B cell (primary cell): ENCODE results near the gene STPG1. TPM values are rescaled to one million over a fixed set of nuclear protein-coding genes. Genes with fewer than 3 reads are reported as not detected.

Experiments
- ATAC-seq: fragments of 200-7000 bp; cut with Tn5 transposase; one replicate; pipeline ENCODE4 v1.10.0; 2021; ENCODE audit warnings: low read depth, mild to moderate bottlenecking, moderate number of reproducible peaks, moderate library complexity
- CTCF ChIA-PET: fragments of 350-600 bp; sonication (Branson Sonifier 250); formaldehyde crosslinking; loops from one replicate; lab custom pipeline; 2021; ENCODE audit warnings: antibody characterized with exemption, inconsistent platforms; lab: Charles Lee
- POLR2A ChIA-PET: fragments of 350-600 bp; sonication (Branson Sonifier 250); formaldehyde crosslinking; loops from one replicate; lab custom pipeline; 2021; ENCODE audit warnings: antibody characterized with exemption; lab: Charles Lee
- DNase-seq: peaks from one replicate; pipeline ENCODE4 v3.0.0; 2013
- H2AFZ ChIP-seq: 2 replicates; pipeline ENCODE4 v1.6.1; 2012; ENCODE audit warnings: mild to moderate bottlenecking, low read depth, low read length; ENCODE audit not compliant: insufficient read depth, poor library complexity, severe bottlenecking
- H3K27ac ChIP-seq, 2 donors: 1 replicate in 1 of 2; 2 replicates in 1 of 2; pipeline ENCODE4 v1.5.1; 2012 to 2013; ENCODE audit warnings: low read length in 2 of 2, mild to moderate bottlenecking in 2 of 2, moderate library complexity in 1 of 2
- H3K27me3 ChIP-seq, 4 experiments: fragments of 200-600 bp in 1 of 4; sonication (generic) in 1 of 4; replicated peaks in 1 of 4; 1 replicate in 2 of 4; 2 replicates in 2 of 4; pipeline versions ENCODE4 v1.6.1 to v1.7.0; 2013 to 2016; ENCODE audit warnings: low read length in 3 of 4, mild to moderate bottlenecking in 2 of 4, mixed read lengths in 1 of 4, moderate library complexity in 1 of 4; ENCODE audit not compliant: insufficient read depth in 4 of 4, control insufficient read depth in 3 of 4; ENCODE audit errors: control extremely low read depth in 1 of 4
- H3K36me3 ChIP-seq, 2 experiments: replicated peaks in 1 of 2; 1 replicate in 1 of 2; 2 replicates in 1 of 2; pipeline versions ENCODE4 v1.6.1 to v1.7.1; 2013; ENCODE audit warnings: low read length in 1 of 2; ENCODE audit not compliant: insufficient read depth in 2 of 2, control insufficient read depth in 1 of 2; ENCODE audit errors: control extremely low read depth in 1 of 2, extremely low read depth in 1 of 2
- H3K4me1 ChIP-seq, 2 donors: fragments of 200-600 bp in 1 of 2; sonication (generic) in 1 of 2; 1 replicate in 1 of 2; 2 replicates in 1 of 2; pipeline versions ENCODE4 v1.5.1 to v1.6.1; 2013 to 2017; ENCODE audit warnings: low read length in 2 of 2; ENCODE audit not compliant: control insufficient read depth in 2 of 2, insufficient read depth in 2 of 2
- H3K4me2 ChIP-seq: replicated peaks from 2 replicates; pipeline ENCODE3; 2012; ENCODE audit warnings: mild to moderate bottlenecking, low read depth, low read length; ENCODE audit not compliant: poor library complexity, severe bottlenecking
- H3K4me3 ChIP-seq, 5 experiments: fragments of 200-600 bp in 1 of 5; sonication (generic) in 1 of 5; 1 replicate in 3 of 5; 2 replicates in 2 of 5; pipeline versions ENCODE4 v1.5.1 to v1.7.0; 2011 to 2016; ENCODE audit warnings: low read length in 4 of 5, mild to moderate bottlenecking in 4 of 5, low read depth in 2 of 5, control low read depth in 1 of 5, moderate library complexity in 1 of 5; ENCODE audit not compliant: insufficient read depth in 1 of 5; ENCODE audit errors: control extremely low read depth in 1 of 5, extremely low read depth in 1 of 5
- H3K79me2 ChIP-seq: fragments of 200-600 bp; sonication (generic); one replicate; pipeline ENCODE4 v1.6.0; 2016; ENCODE audit warnings: low read length; ENCODE audit not compliant: control insufficient read depth, insufficient read depth
- H3K9ac ChIP-seq: fragments of 200-600 bp; sonication (generic); 2 replicates; pipeline ENCODE4 v1.6.1; 2017; ENCODE audit warnings: mild to moderate bottlenecking, low read length, moderate library complexity
- H3K9me3 ChIP-seq, 3 donors: one replicate each; pipeline versions ENCODE4 v1.6.1 to v1.7.1; 2013; ENCODE audit warnings: low read length in 2 of 3; ENCODE audit not compliant: control insufficient read depth in 2 of 3, insufficient read depth in 1 of 3; ENCODE audit errors: control extremely low read depth in 1 of 3
- H4K20me1 ChIP-seq: 2 replicates; pipeline ENCODE4 v1.6.0; 2012; ENCODE audit warnings: mild to moderate bottlenecking, low read length; ENCODE audit not compliant: insufficient read depth, control insufficient read depth, poor library complexity, severe bottlenecking
- H3K27ac Mint-ChIP-seq: one replicate; pipeline ENCODE4 v1.8.0; 2021; ENCODE audit warnings: mixed read lengths
- H3K27me3 Mint-ChIP-seq: one replicate; pipeline ENCODE4 v1.8.0; 2021; ENCODE audit warnings: mixed read lengths
- H3K4me1 Mint-ChIP-seq: one replicate; pipeline ENCODE4 v1.8.0; 2021; ENCODE audit warnings: mixed read lengths
- H3K4me3 Mint-ChIP-seq: one replicate; pipeline ENCODE4 v1.8.0; 2021; ENCODE audit warnings: mixed read lengths
- H3K9me3 Mint-ChIP-seq: one replicate; pipeline ENCODE4 v1.8.0; 2022; ENCODE audit warnings: mixed read lengths; ENCODE audit not compliant: insufficient read depth
- CTCF ChIP-seq: fragments of 200-600 bp; IDR thresholded peaks from one replicate; pipeline ENCODE4 v1.8.0; 2022; ENCODE audit warnings: antibody characterized with exemption, mild to moderate bottlenecking
- EZH2 ChIP-seq: IDR thresholded peaks from 2 replicates; pipeline ENCODE4 v1.6.1; 2012; ENCODE audit warnings: borderline replicate concordance, low read depth, mild to moderate bottlenecking, moderate library complexity, low read length; ENCODE audit not compliant: insufficient read depth, poor library complexity, severe bottlenecking
- WGBS: methylation state at CpG from one replicate; pipeline ENCODE4 v1.1.5; 2013; ENCODE audit warnings: missing lambda C conversion rate; ENCODE audit not compliant: insufficient coverage; 5-methylcytosine and 5-hydroxymethylcytosine counted together
- intact Hi-C: fragments of 100-400 bp; cut with micrococcal nuclease; formaldehyde crosslinking; loops from one replicate; pipeline ENCODE4 v1.10.0; 2022
- polyA plus RNA-seq: library from polyadenylated mRNA; depleted of rRNA; stranded (reverse); fragments of >200 nt; gene quantifications from 2 replicates; pipeline ENCODE4 v1.2.3, GENCODE V29; 2012
- total RNA-seq, 2 donors: library from RNA; stranded (reverse); fragments of 120-200 nt in 1 of 2; gene quantifications; 1 replicate in 1 of 2; 2 replicates in 1 of 2; pipeline versions ENCODE4 v1.2.3 to v1.2.4, GENCODE V29; 2013 to 2022

Gene STPG1
- total and polyA plus RNA-seq, 2 donors (not counting 1 experiment from before 2014, with no cell fraction given) = 4.6 to 6.1 TPM

GRCh38 chr1:24409535-24409934, 4.0 kb downstream of the STPG1 start:
- POLR2A ChIA-PET = no interaction called here
- no peaks in the 10 kb centered on the region for H3K9me3 Mint-ChIP-seq
- H3K4me3 Mint-ChIP-seq = no peak overlapping the region
- intact Hi-C loops = no loop called here
- CTCF ChIA-PET = interaction anchor here (0.8 to 2.5 kb wide), 7 partner anchors 14 to 259 kb away, joined by 3 to 15 read pairs (median 4); no protein-coding TSS in a partner anchor
- Histone ChIP-seq H3K4me3 (no peak overlapping the region), H3K27me3 (no peaks in the 10 kb centered on the region), H3K4me2 (no peak overlapping the region), H2AFZ (no peak overlapping the region), H3K79me2 (peaks cover 14% of the 10 kb centered on the region), H3K9me3 (peaks cover 0 to 1% (median 0%) of the 10 kb centered on the region in 3 donors), H3K36me3 (no peaks in the 10 kb centered on the region), H3K27ac (no peak overlapping the region), H3K4me1 (peaks cover 6 to 12% of the 10 kb centered on the region in 2 donors), H4K20me1 (no peaks in the 10 kb centered on the region), H3K9ac (no peak overlapping the region)
- no peak overlapping the region for H3K27ac Mint-ChIP-seq
- 80% methylated on average over 2 of the region's 3 CpGs for WGBS
- DNase-seq (no peak), ATAC-seq (no peak)
- TF ChIP-seq CTCF (no peak), EZH2 (no peak)
- no peaks in the 10 kb centered on the region for H3K27me3 Mint-ChIP-seq
- peaks cover 12% of the 10 kb centered on the region for H3K4me1 Mint-ChIP-seq

- Mint-ChIP-seq H3K4me1 (no peaks in the 10 kb centered on the region), H3K9me3 (no peaks in the 10 kb centered on the region), H3K27ac (no peak overlapping the region), H3K4me3 (no peak overlapping the region), H3K27me3 (no peaks in the 10 kb centered on the region)
- Histone ChIP-seq H3K79me2 (no peaks in the 10 kb centered on the region), H3K27ac (no peak overlapping the region), H3K4me3 (no peak overlapping the region), H3K36me3 (no peaks in the 10 kb centered on the region), H3K27me3 (no peaks in the 10 kb centered on the region), H3K9ac (no peak overlapping the region), H3K9me3 (peaks cover 0 to 1% (median 0%) of the 10 kb centered on the region in 3 donors), H3K4me2 (no peak overlapping the region), H4K20me1 (no peaks in the 10 kb centered on the region), H3K4me1 (no peaks in the 10 kb centered on the region), H2AFZ (no peak overlapping the region)
- ChIA-PET CTCF (interaction anchor here (2.2 to 4.7 kb wide), 2 partner anchors 9 to 15 kb away, joined by 7 to 20 read pairs; partner anchors contain the start of gene NIPAL3), POLR2A (no interaction called here)
- intact Hi-C loops = no loop called here
- no peak for ATAC-seq
- TF ChIP-seq CTCF = no peak
- no peak for TF ChIP-seq EZH2
- no peak for DNase-seq
- 100% methylated on average over 1 of the region's 1 CpG for WGBS
These were observed 6.8 kb downstream of the STPG1 start for GRCh38 chr1:24406788-24407187.
